HL-60 (cell line): ENCODE results near the gene CAD.

ENCODE experiments used
- DNase-seq, 2 experiments: peaks; one replicate each; pipeline ENCODE4 v3.0.0-alpha.2; 2010 to 2020; ENCODE audit warnings: low read depth in 1 of 2, low spot score in 1 of 2
- H3K27ac ChIP-seq: fragments of 250-450 bp; sonication (Bioruptor Pico); replicated peaks from 2 replicates; pipeline ENCODE4 v1.5.1; 2020; ENCODE audit warnings: mild to moderate bottlenecking, moderate library complexity
- H3K27me3 ChIP-seq: fragments of 250-450 bp; sonication (Bioruptor Pico); 2 replicates; pipeline ENCODE4 v1.5.1; 2021; ENCODE audit warnings: mild to moderate bottlenecking, moderate library complexity; ENCODE audit not compliant: insufficient read depth, poor library complexity, severe bottlenecking
- H3K4me3 ChIP-seq: replicated peaks from 2 replicates; pipeline ENCODE4 v1.5.1; 2011; ENCODE audit warnings: mild to moderate bottlenecking, control low read depth, low read length; ENCODE audit not compliant: insufficient read depth
- CTCF ChIP-seq: IDR thresholded peaks from one replicate; pipeline ENCODE4 v1.5.1; 2011; ENCODE audit warnings: low read length, control low read depth, inconsistent platforms; ENCODE audit not compliant: insufficient read depth
- GABPA ChIP-seq: IDR thresholded peaks from 2 replicates; pipeline ENCODE4 v1.6.1; 2012; ENCODE audit warnings: low read depth
- POLR2AphosphoS5 ChIP-seq: IDR thresholded peaks from 2 replicates; pipeline ENCODE4 v1.6.1; 2012; ENCODE audit warnings: low read depth
- REST ChIP-seq: IDR thresholded peaks from 2 replicates; pipeline ENCODE4 v1.6.1; 2012; ENCODE audit warnings: low read depth; ENCODE audit not compliant: insufficient replicate concordance
- SPI1 ChIP-seq: IDR thresholded peaks from 2 replicates; pipeline ENCODE4 v1.6.1; 2012; ENCODE audit warnings: low read depth, mild to moderate bottlenecking, borderline replicate concordance

Gene CAD

GRCh38 chr2:27222407-27222806 is 5.2 kb downstream of the CAD start:
- DNase-seq, result no peak
- no peaks in the 10 kb centered on the region for H3K27me3 ChIP-seq
- TF ChIP-seq GABPA (no peak), SPI1 (no peak), CTCF (no peak), REST (no peak), POLR2AphosphoS5 (no peak)
- no peak overlapping the region for H3K27ac ChIP-seq
- H3K4me3 ChIP-seq, result no peak overlapping the region

GRCh38 chr2:27223416-27223815 is 6.2 kb downstream of the CAD start:
- DNase-seq, result no peak
- Histone ChIP-seq H3K27me3 (no peaks in the 10 kb centered on the region), H3K4me3 (no peak overlapping the region), H3K27ac (no peak overlapping the region)
- no peak for TF ChIP-seq SPI1
- no peak for TF ChIP-seq CTCF
- TF ChIP-seq REST, result no peak
- TF ChIP-seq POLR2AphosphoS5, result no peak
- TF ChIP-seq GABPA, result no peak

GRCh38 chr2:27225526-27225925 is 8.4 kb downstream of the CAD start:
- Histone ChIP-seq H3K4me3 (no peak overlapping the region), H3K27ac (no peak overlapping the region), H3K27me3 (no peaks in the 10 kb centered on the region)
- no peak for DNase-seq
- TF ChIP-seq GABPA (no peak), SPI1 (no peak), CTCF (no peak)

GRCh38 chr2:27227501-27227900 is 10.3 kb downstream of the CAD start:
- Histone ChIP-seq H3K4me3 (no peak overlapping the region), H3K27me3 (no peaks in the 10 kb centered on the region), H3K27ac (no peak overlapping the region)
- no peak for DNase-seq
- TF ChIP-seq REST (no peak), GABPA (no peak), POLR2AphosphoS5 (no peak), SPI1 (no peak), CTCF (no peak)
